ENCODE results near the gene PRAMEF11. TPM values are rescaled to one million over a fixed set of nuclear protein-coding genes. Genes with fewer than 3 reads are reported as not detected.

PRAMEF11 gene
- total and polyA plus RNA-seq, 2 donors (not counting 1 experiment from before 2014, with no cell fraction given) = not detected

- Mint-ChIP-seq H3K9me3 (ENCODE audit: insufficient read depth) (no peaks in the 10 kb centered on the region), H3K27me3 (peaks cover 26% of the 10 kb centered on the region), H3K27ac (no peak overlapping the region), H3K4me3 (no peak overlapping the region), H3K4me1 (no peaks in the 10 kb centered on the region)
- ATAC-seq (ENCODE audit: low read depth) = no peak
- intact Hi-C loops (cut with micrococcal nuclease) = no loop called here
- TF ChIP-seq CTCF (IDR thresholded peaks at IDR 0.05) = no peak
- TF ChIP-seq EZH2 (IDR thresholded peaks at IDR 0.05; ENCODE audit: borderline replicate concordance, insufficient read depth, low read depth, low read length, poor library complexity, severe bottlenecking) = no peak
- Histone ChIP-seq H4K20me1 (ENCODE audit: control insufficient read depth, insufficient read depth, low read length, poor library complexity, severe bottlenecking) (no peaks in the 10 kb centered on the region), H3K9ac (ENCODE audit: low read length) (no peak overlapping the region), H3K27ac (ENCODE audit: low read length in 2 of 2) (no peak overlapping the region), H3K4me1 (ENCODE audit: control insufficient read depth in 2 of 2, insufficient read depth in 2 of 2, low read length in 2 of 2) (no peaks in the 10 kb centered on the region), H3K27me3 (replicated peaks in 1 of 4; ENCODE audit: control extremely low read depth in 1 of 4, control insufficient read depth in 3 of 4, insufficient read depth in 4 of 4, low read length in 3 of 4) (peaks cover 0 to 12% (median 0%) of the 10 kb centered on the region in 4 experiments), H3K79me2 (ENCODE audit: control insufficient read depth, insufficient read depth, low read length) (no peaks in the 10 kb centered on the region), H3K9me3 (ENCODE audit: control extremely low read depth in 1 of 3, control insufficient read depth in 2 of 3, insufficient read depth in 1 of 3, low read length in 2 of 3) (no peaks in the 10 kb centered on the region), H2AFZ (ENCODE audit: insufficient read depth, low read depth, low read length, poor library complexity, severe bottlenecking) (no peak overlapping the region), H3K4me3 (ENCODE audit: control extremely low read depth in 1 of 5, extremely low read depth in 1 of 5, insufficient read depth in 1 of 5, low read depth in 2 of 5, low read length in 4 of 5) (no peak overlapping the region), H3K4me2 (replicated peaks; ENCODE audit: low read depth, low read length, poor library complexity, severe bottlenecking) (no peak overlapping the region), H3K36me3 (replicated peaks in 1 of 2; ENCODE audit: control extremely low read depth in 1 of 2, control insufficient read depth in 1 of 2, extremely low read depth in 1 of 2, insufficient read depth in 2 of 2, low read length in 1 of 2) (no peaks in the 10 kb centered on the region)
- no peak for DNase-seq
- 90% methylated on average over 4 of the region's 5 CpGs for WGBS (ENCODE audit: insufficient coverage)
- CTCF ChIA-PET = no interaction called here
- POLR2A ChIA-PET = no interaction called here
Measured at GRCh38 chr1:12774801-12775345, 56.3 kb downstream of the PRAMEF11 start.

Other genes with a start within 250 kb of the PRAMEF11 start
- 0.29 and 0.37 TPM in 2 replicates for gene DHRS3, start 213.2 kb downstream of the PRAMEF11 start, total RNA-seq
- 0.37 and 1.4 TPM in 2 replicates for gene DHRS3, start 213.2 kb downstream of the PRAMEF11 start, polyA plus RNA-seq
- not detected in 2 replicates for gene AADACL4, start 187.3 kb downstream of the PRAMEF11 start, total RNA-seq
- not detected in 2 replicates for gene AADACL4, start 187.3 kb downstream of the PRAMEF11 start, polyA plus RNA-seq
- gene AADACL3, start 115.3 kb downstream of the PRAMEF11 start, total RNA-seq = not detected in 2 replicates
- gene AADACL3, start 115.3 kb downstream of the PRAMEF11 start, polyA plus RNA-seq = not detected in 2 replicates
- gene CFAP107, start 85.2 kb downstream of the PRAMEF11 start, total RNA-seq = not detected in 2 replicates
- gene CFAP107, start 85.2 kb downstream of the PRAMEF11 start, polyA plus RNA-seq = not detected in 2 replicates
- gene PRAMEF12, start 57.7 kb downstream of the PRAMEF11 start, total RNA-seq = not detected in 2 replicates
- not detected in 2 replicates for gene PRAMEF12, start 57.7 kb downstream of the PRAMEF11 start, polyA plus RNA-seq
- gene PRAMEF1, start 40.0 kb downstream of the PRAMEF11 start, total RNA-seq = not detected in 2 replicates
- not detected in 2 replicates for gene PRAMEF1, start 40.0 kb downstream of the PRAMEF11 start, polyA plus RNA-seq
- gene HNRNPCL1, start 17.3 kb upstream of the PRAMEF11 start, total RNA-seq = not detected in 2 replicates
- gene HNRNPCL1, start 17.3 kb upstream of the PRAMEF11 start, polyA plus RNA-seq = not detected in 2 replicates
- not detected in 2 replicates for gene PRAMEF2, start 25.7 kb upstream of the PRAMEF11 start, total RNA-seq
- not detected in 2 replicates for gene PRAMEF2, start 25.7 kb upstream of the PRAMEF11 start, polyA plus RNA-seq
- gene PRAMEF4, start 54.8 kb upstream of the PRAMEF11 start, total RNA-seq = not detected in 2 replicates
- not detected in 2 replicates for gene PRAMEF4, start 54.8 kb upstream of the PRAMEF11 start, polyA plus RNA-seq
- not detected in 2 replicates for gene PRAMEF10, start 66.9 kb upstream of the PRAMEF11 start, total RNA-seq
- gene PRAMEF10, start 66.9 kb upstream of the PRAMEF11 start, polyA plus RNA-seq = not detected in 2 replicates
- not detected in 2 replicates for gene PRAMEF7, start 85.2 kb upstream of the PRAMEF11 start, total RNA-seq
- gene PRAMEF7, start 85.2 kb upstream of the PRAMEF11 start, polyA plus RNA-seq = not detected in 2 replicates
- gene PRAMEF6, start 116.2 kb upstream of the PRAMEF11 start, total RNA-seq = not detected in 2 replicates
- not detected in 2 replicates for gene PRAMEF6, start 116.2 kb upstream of the PRAMEF11 start, polyA plus RNA-seq
- not detected in 2 replicates for gene PRAMEF27, start 225.2 kb upstream of the PRAMEF11 start, total RNA-seq
- not detected in 2 replicates for gene PRAMEF27, start 225.2 kb upstream of the PRAMEF11 start, polyA plus RNA-seq
- gene HNRNPCL3, start 229.4 kb upstream of the PRAMEF11 start, total RNA-seq = not detected in 2 replicates
- gene HNRNPCL3, start 229.4 kb upstream of the PRAMEF11 start, polyA plus RNA-seq = not detected in 2 replicates
- not detected in 2 replicates for gene PRAMEF25, start 239.4 kb upstream of the PRAMEF11 start, total RNA-seq
- gene PRAMEF25, start 239.4 kb upstream of the PRAMEF11 start, polyA plus RNA-seq = not detected in 2 replicates